BJ (cell line): Measurements from ENCODE around the gene CLIP3. TPM values are rescaled to one million over a fixed set of nuclear protein-coding genes. Genes with fewer than 3 reads are reported as not detected.

ENCODE experiments used
- CTCF ChIA-PET: fragments of 350-600 bp; formaldehyde crosslinking; extraction: SDS; loops from one replicate; lab custom pipeline; 2021; ENCODE audit warnings: antibody characterized with exemption, inconsistent platforms; lab: Yijun Ruan, JAX
- POLR2A ChIA-PET: fragments of 300-600 bp; sonication (Branson Sonifier 250); formaldehyde crosslinking; extraction: SDS; loops from one replicate; lab custom pipeline; 2021; ENCODE audit warnings: antibody characterized with exemption; lab: Charles Lee
- DNase-seq: peaks from one replicate; pipeline ENCODE4 v3.0.0-alpha.2; 2011; ENCODE audit warnings: low read depth
- H3K27me3 ChIP-seq: 2 replicates; pipeline ENCODE4 v1.6.0; 2011; ENCODE audit warnings: low read length; ENCODE audit not compliant: control insufficient read depth, insufficient read depth
- H3K36me3 ChIP-seq: 2 replicates; pipeline ENCODE4 v1.5.1; 2011; ENCODE audit warnings: low read length; ENCODE audit not compliant: control insufficient read depth, insufficient read depth
- H3K4me3 ChIP-seq: 2 replicates; pipeline ENCODE4 v1.5.1; 2011; ENCODE audit warnings: low read depth, mild to moderate bottlenecking, control low read depth, low read length
- CTCF ChIP-seq: IDR thresholded peaks from 2 replicates; pipeline ENCODE4 v1.5.1; 2011; ENCODE audit warnings: low read depth, mild to moderate bottlenecking, control low read depth, inconsistent platforms, low read length, moderate library complexity; ENCODE audit not compliant: insufficient read depth
- polyA plus RNA-seq: library from polyadenylated mRNA; depleted of rRNA; stranded (reverse); fragments of >200 nt; gene quantifications from 2 replicates; pipeline ENCODE4 v1.2.3, GENCODE V29; 2011; rRNA removed

The CLIP3 gene
- polyA plus RNA-seq, 1 experiment, result 23.9 TPM

GRCh38 chr19:35978271-35978670, 54.4 kb downstream of the CLIP3 start:
- Histone ChIP-seq H3K4me3 (no peak overlapping the region), H3K27me3 (no peaks in the 10 kb centered on the region; the same call in 1 of the 2 replicates), H3K36me3 (no peaks in the 10 kb centered on the region)
- CTCF ChIA-PET, result no interaction called here
- DNase-seq, result no peak
- POLR2A ChIA-PET, result no interaction called here
- TF ChIP-seq CTCF, result no peak

GRCh38 chr19:35977446-35978222, 55.0 kb downstream of the CLIP3 start:
- DNase-seq, result no peak
- ChIA-PET POLR2A (no interaction called here), CTCF (interaction anchor here (1.6 kb wide), 1 partner anchor 11 kb away, joined by 3 read pairs; no protein-coding TSS in a partner anchor)
- H3K4me3 ChIP-seq, result no peak overlapping the region
- no peaks in the 10 kb centered on the region for H3K36me3 ChIP-seq
- no peaks in the 10 kb centered on the region; the same call in 1 of the 2 replicates for H3K27me3 ChIP-seq
- no peak for TF ChIP-seq CTCF

- no peaks in the 10 kb centered on the region for H3K36me3 ChIP-seq
- ChIA-PET CTCF (interaction anchor here (1.3 to 1.6 kb wide), 2 partner anchors 9 to 20 kb away, joined by 3 read pairs; partner anchors contain the start of gene SDHAF1), POLR2A (no interaction called here)
- H3K27me3 ChIP-seq, result no peaks in the 10 kb centered on the region; the same call in 1 of the 2 replicates
- no peak for DNase-seq
- no peak overlapping the region for H3K4me3 ChIP-seq
- TF ChIP-seq CTCF, result no peak
Observed at GRCh38 chr19:35975608-35976214, 57.0 kb downstream of the CLIP3 start.

GRCh38 chr19:35973487-35973886, 59.2 kb downstream of the CLIP3 start:
- ChIA-PET CTCF (no interaction called here), POLR2A (no interaction called here)
- H3K27me3 ChIP-seq, result no peaks in the 10 kb centered on the region; the same call in 1 of the 2 replicates
- no peaks in the 10 kb centered on the region for H3K36me3 ChIP-seq
- H3K4me3 ChIP-seq, result no peak overlapping the region
- no peak for TF ChIP-seq CTCF
- no peak for DNase-seq

- no peak for DNase-seq
- Histone ChIP-seq H3K4me3 (no peak overlapping the region), H3K27me3 (no peaks in the 10 kb centered on the region), H3K36me3 (no peaks in the 10 kb centered on the region)
- CTCF ChIA-PET, result interaction anchor here (1.2 to 1.3 kb wide), 2 partner anchors 10 to 15 kb away, joined by 3 to 4 read pairs; no protein-coding TSS in a partner anchor
- TF ChIP-seq CTCF, result no peak
- POLR2A ChIA-PET, result no interaction called here
Observed at GRCh38 chr19:35966771-35967170, 65.9 kb downstream of the CLIP3 start.

Other genes with a start within 250 kb of the CLIP3 start
- gene PRODH2, start 220.0 kb downstream of the CLIP3 start, polyA plus RNA-seq, result not detected in 2 replicates
- not detected in 2 replicates for gene NPHS1, start 180.4 kb downstream of the CLIP3 start, polyA plus RNA-seq
- 0.05 TPM in 1 of 2 replicates, not detected in the other for gene KIRREL2, start 176.0 kb downstream of the CLIP3 start, polyA plus RNA-seq
- 6.6 and 11.4 TPM in 2 replicates for gene APLP1, start 164.3 kb downstream of the CLIP3 start, polyA plus RNA-seq
- gene NFKBID, start 132.3 kb downstream of the CLIP3 start, polyA plus RNA-seq, result 2.9 and 4.9 TPM in 2 replicates
- gene HCST, start 130.3 kb downstream of the CLIP3 start, polyA plus RNA-seq, result 0.74 and 1.2 TPM in 2 replicates
- gene TYROBP, start 124.6 kb downstream of the CLIP3 start, polyA plus RNA-seq, result not detected in 2 replicates
- 0.83 and 1.8 TPM in 2 replicates for gene LRFN3, start 96.5 kb downstream of the CLIP3 start, polyA plus RNA-seq
- 12.0 and 14.5 TPM in 2 replicates for gene SDHAF1, start 37.7 kb downstream of the CLIP3 start, polyA plus RNA-seq
- gene SYNE4, start 24.1 kb downstream of the CLIP3 start, polyA plus RNA-seq, result 0.16 and 0.20 TPM in 2 replicates
- gene ALKBH6, start 18.7 kb downstream of the CLIP3 start, polyA plus RNA-seq, result 17.5 and 19.5 TPM in 2 replicates
- 8.2 and 11.0 TPM in 2 replicates for gene THAP8, start 21.4 kb upstream of the CLIP3 start, polyA plus RNA-seq
- gene WDR62, start 22.0 kb upstream of the CLIP3 start, polyA plus RNA-seq, result 2.1 and 5.3 TPM in 2 replicates
- not detected in 2 replicates for gene OVOL3, start 78.3 kb upstream of the CLIP3 start, polyA plus RNA-seq
- gene POLR2I, start 82.0 kb upstream of the CLIP3 start, polyA plus RNA-seq, result 67.1 and 94.0 TPM in 2 replicates
- gene TBCB, start 82.6 kb upstream of the CLIP3 start, polyA plus RNA-seq, result 226 and 251 TPM in 2 replicates
- gene CAPNS1, start 107.2 kb upstream of the CLIP3 start, polyA plus RNA-seq, result 929 and 1,299 TPM in 2 replicates
- 193 and 569 TPM in 2 replicates for gene COX7A1, start 119.6 kb upstream of the CLIP3 start, polyA plus RNA-seq
- gene ZNF565, start 181.8 kb upstream of the CLIP3 start, polyA plus RNA-seq, result 2.2 and 2.7 TPM in 2 replicates
- gene ZNF146, start 182.2 kb upstream of the CLIP3 start, polyA plus RNA-seq, result 24.3 and 54.1 TPM in 2 replicates